Sigmoid colon (tissue), 4 donors: ENCODE measurements around the gene CCDC83.

ENCODE experiments used
- CTCF ChIP-seq, 4 experiments: fragments of 450-650 bp in 3 of 4; fragments of 200-600 bp in 1 of 4; IDR thresholded peaks; one replicate each; pipeline ENCODE4 v1.5.1; 2016 to 2019; ENCODE audit warnings: antibody characterized with exemption in 4 of 4, mild to moderate bottlenecking in 3 of 4, moderate library complexity in 2 of 4
- EP300 ChIP-seq, 4 donors: sonication (generic); formaldehyde crosslinking; IDR thresholded peaks; one replicate each; pipeline ENCODE4 v1.6.1; 2017; ENCODE audit warnings: antibody characterized with exemption in 4 of 4
- POLR2A ChIP-seq, 2 donors: fragments of 450-650 bp; IDR thresholded peaks; one replicate each; pipeline ENCODE4 v1.6.1; 2016; ENCODE audit warnings: antibody characterized with exemption in 2 of 2, mild to moderate bottlenecking in 2 of 2, moderate library complexity in 2 of 2
- POLR2AphosphoS5 ChIP-seq, 4 donors: sonication (generic); formaldehyde crosslinking; IDR thresholded peaks; one replicate each; pipeline ENCODE4 v1.6.1; 2017; ENCODE audit warnings: antibody characterized with exemption in 4 of 4

GRCh38 chr11:85884581-85885021 is 29.4 kb downstream of the CCDC83 start:
- TF ChIP-seq POLR2AphosphoS5 (IDR thresholded peaks at IDR 0.05): no peak
- no peak for TF ChIP-seq CTCF (IDR thresholded peaks at IDR 0.05)
- no peak for TF ChIP-seq EP300 (IDR thresholded peaks at IDR 0.05)
- no peak for TF ChIP-seq POLR2A (IDR thresholded peaks at IDR 0.05)
